MM.1S (cell line): ENCODE measurements around the gene EN2.

Source experiments
- CTCF ChIP-seq: fragments of 300-600 bp; sonication (generic); IDR thresholded peaks from 2 replicates; pipeline ENCODE4 v1.5.1; 2016; ENCODE audit warnings: antibody characterized with exemption, low read length, mixed read lengths
- EZH2 ChIP-seq: fragments of 300-600 bp; sonication (generic); optimal IDR thresholded peaks from 2 replicates; pipeline ENCODE3; 2017; ENCODE audit warnings: low read depth, mild to moderate bottlenecking, antibody characterized with exemption, low read length, mixed read lengths

GRCh38 chr7:155458878-155459699 is 1.2 kb downstream of the EN2 start:
- TF ChIP-seq CTCF (no peak), EZH2 (no peak)
